GM12891 (cell line): ENCODE data around the gene FBXO17.

Experiments used
- PAX5 ChIP-seq: IDR thresholded peaks from 2 replicates; pipeline ENCODE4 v1.6.1; 2011; ENCODE audit warnings: low read length, moderate library complexity, mild to moderate bottlenecking; ENCODE audit not compliant: insufficient read depth, severe bottlenecking
- POLR2A ChIP-seq: IDR thresholded peaks from 2 replicates; pipeline ENCODE4 v1.6.1; 2011; ENCODE audit warnings: low read depth, low read length, control low read depth
- POLR2AphosphoS5 ChIP-seq: IDR thresholded peaks from 2 replicates; pipeline ENCODE4 v1.6.1; 2011; ENCODE audit warnings: low read depth, low read length, control low read depth
- POU2F2 ChIP-seq: IDR thresholded peaks from 2 replicates; pipeline ENCODE4 v1.6.1; 2011; ENCODE audit warnings: low read depth, mild to moderate bottlenecking, control low read depth, low read length, moderate library complexity
- SPI1 ChIP-seq: IDR thresholded peaks from 2 replicates; pipeline ENCODE4 v1.6.1; 2011; ENCODE audit warnings: low read depth, low read length, control low read depth
- TAF1 ChIP-seq: IDR thresholded peaks from 2 replicates; pipeline ENCODE4 v1.6.1; 2011; ENCODE audit warnings: low read depth, low read length, control low read depth

GRCh38 chr19:39003188-39003587 is 27.6 kb upstream of the FBXO17 start:
- TF ChIP-seq POU2F2, result no peak
- TF ChIP-seq POLR2A, result no peak
- TF ChIP-seq POLR2AphosphoS5, result no peak
- no peak for TF ChIP-seq SPI1
- no peak for TF ChIP-seq TAF1
- TF ChIP-seq PAX5, result no peak
